DMS53 treated with DMSO at 0.1 percent for 48 hours (cell line): Measurements from ENCODE around the gene NPDC1.
A peak's percentile ranks its signal among the peaks of the same experiment; 100 is the strongest.
"Not testable (repeated sequence)": the region's sequence is repeated elsewhere in the genome, so short reads cannot be mapped to it uniquely, and the experiment has no call there.

ENCODE experiments used
- DNase-seq: peaks from one replicate; lab custom pipeline; 2025; ENCODE audit not compliant: unreplicated experiment; lab: John Stamatoyannopoulos, UW

NPDC1 gene

GRCh38 chr9:137075275-137075775, 29.3 kb upstream of the NPDC1 start:
- no peak for DNase-seq

GRCh38 chr9:137074657-137075274, 28.8 kb upstream of the NPDC1 start:
- DNase-seq, result no peak

DNA sequence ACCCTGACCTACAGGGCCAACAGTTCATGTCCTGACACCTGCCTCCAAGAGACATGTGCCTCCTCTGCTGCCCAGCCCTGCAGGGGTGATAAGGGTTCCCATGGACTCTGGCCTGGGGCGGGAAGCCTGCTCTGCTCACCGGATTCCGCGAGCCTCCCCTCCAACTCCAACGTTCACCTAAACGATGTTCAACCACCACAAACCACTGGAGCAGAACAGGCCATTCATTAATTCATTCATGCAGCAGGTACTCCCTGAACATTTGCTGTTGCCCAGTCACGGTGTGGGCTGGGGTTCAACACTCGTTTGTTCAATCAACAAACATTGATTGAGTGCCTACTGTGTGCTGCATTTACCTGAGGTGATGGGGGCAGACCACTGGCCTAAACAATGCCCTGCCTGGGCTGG, 28.0 kb upstream of the NPDC1 start:
- DNase-seq, result no peak

DNA sequence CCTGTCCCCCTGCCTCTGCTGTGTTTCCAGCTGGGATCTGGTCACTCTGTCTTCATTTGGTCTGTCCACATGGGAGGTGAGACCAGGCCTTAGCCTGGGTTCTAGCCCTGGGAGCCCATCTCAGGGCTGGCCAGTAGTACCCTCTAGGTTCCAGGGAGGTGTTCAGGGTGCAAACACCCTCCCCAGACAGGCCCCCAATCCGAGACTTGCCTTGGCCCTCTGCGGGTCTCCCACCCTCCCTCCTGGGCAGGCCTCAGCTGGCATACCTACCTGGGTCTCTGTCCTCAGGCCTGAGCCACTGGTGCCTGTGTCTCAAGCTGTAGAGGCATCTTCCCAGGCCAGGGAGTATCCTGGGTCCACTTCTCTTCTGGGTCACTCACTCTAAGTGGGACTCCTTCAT, 25.3 kb upstream of the NPDC1 start:
- DNase-seq, result no peak

DNA sequence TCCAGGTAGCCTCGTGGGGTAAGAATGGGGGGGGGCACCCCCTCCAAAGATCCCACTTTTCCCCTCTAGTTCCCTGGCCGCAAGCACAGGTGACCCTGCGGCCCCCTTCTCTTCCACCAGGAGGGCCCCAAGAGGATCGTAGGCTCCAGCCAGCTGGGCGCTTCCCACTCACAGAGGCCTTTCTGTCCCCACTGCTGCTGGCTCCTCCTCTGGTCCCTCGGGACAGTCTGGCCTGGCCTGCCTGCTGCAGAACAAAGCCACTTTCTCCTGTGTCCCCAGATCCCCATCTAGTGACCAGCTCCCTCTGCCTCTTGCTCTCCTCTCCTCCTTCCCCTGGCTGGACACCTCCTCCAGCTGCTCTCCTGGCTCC, 24.9 kb upstream of the NPDC1 start:
- DNase-seq, result peak; percentile 55

- DNase-seq, result peak; percentile 92
These were observed 24.4 kb upstream of the NPDC1 start, which contains the start of gene SAPCD2 for GRCh38 chr9:137070201-137070905. Gene SAPCD2 (minus strand): TSS chr9:137070557. CDS start chr9:137070460, 97 bp downstream.

DNA sequence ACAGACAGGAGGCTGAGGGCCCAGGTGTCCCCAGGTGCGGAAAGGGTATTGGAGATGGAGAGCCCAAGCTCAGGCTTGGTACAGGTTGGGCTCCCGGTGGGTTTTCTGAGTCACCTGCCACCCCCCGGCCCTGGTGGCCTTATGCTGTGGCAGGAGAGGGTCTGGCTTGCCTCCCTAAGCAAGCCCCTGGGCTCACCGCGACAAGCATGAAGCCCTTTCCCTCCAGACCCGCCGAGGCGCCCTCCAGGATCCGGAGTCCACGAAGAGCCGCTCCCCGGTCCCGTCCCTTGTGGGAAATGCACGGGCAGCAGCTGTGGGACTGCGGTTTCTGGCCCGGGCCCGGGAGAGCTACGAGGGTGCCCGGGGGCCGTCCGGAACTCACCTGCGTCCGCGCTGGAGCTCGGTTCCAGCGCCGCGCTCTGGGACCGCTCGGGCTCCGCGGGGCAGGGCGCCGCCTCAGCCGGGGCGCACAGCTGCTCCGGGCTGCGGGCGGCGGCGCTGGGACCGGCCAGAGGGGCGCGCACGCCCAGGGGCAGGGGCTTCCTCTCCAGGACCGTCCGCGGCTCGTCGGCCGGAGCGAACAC, 23.6 kb upstream of the NPDC1 start:
- no peak for DNase-seq

GRCh38 chr9:137068539-137069507, 22.8 kb upstream of the NPDC1 start:
- no peak for DNase-seq

DNA sequence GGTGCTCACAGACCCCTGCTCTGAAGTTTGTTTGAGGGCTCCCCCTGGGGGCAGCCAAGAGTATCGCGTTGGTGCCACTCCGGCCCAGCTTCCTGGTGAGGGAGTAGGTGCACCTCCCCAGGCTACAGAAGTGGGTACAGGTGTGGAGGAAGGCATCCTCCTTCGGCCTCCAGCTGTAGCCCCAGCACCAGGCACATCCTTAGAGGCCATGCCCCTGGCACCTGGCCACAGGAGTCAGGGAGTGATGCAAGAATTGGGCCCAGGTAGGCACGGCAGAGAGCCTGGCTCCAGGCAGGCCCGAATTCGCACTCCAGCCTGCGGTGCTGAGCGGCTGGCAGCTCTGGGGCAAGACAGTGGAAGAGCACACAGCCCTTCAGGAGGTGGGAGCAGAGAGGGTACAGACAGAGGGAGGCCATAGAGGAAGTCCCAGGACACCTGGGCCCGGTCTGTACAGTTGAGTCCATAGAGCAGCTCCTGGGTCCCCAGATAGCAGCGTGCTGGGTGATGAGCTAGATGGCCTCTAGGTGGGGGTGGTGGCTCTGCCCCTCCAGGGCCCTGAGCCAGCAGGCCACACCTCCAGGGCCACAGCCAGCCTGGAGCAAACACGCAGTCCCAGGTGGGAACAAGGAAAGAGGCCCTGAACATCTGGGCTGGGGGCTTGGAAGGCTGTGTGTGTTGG, 22.0 kb upstream of the NPDC1 start:
- peak; percentile 86 for DNase-seq

GRCh38 chr9:137066096-137066861, 20.3 kb upstream of the NPDC1 start:
- no peak for DNase-seq

- no peak for DNase-seq
These were observed 19.5 kb upstream of the NPDC1 start for GRCh38 chr9:137065336-137065967.

DNA sequence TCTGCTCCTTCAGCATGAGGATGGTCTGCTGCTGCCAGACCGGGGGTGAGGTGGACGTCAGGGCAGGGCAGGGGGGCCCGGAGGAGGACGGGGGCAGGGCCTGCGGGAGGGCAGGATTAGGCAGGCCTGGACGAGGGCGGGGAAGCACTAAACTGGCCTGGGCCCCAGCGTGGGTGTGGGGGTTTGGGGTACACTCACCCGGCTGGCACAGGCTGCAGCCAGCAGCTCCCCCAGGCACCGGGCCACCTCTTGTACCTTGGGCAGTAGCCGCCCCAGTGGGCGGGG, 18.8 kb upstream of the NPDC1 start:
- no peak for DNase-seq

- DNase-seq, result peak; percentile 38
These were observed 18.3 kb upstream of the NPDC1 start for GRCh38 chr9:137064027-137064879.

- no peak for DNase-seq
These were observed 17.5 kb upstream of the NPDC1 start for GRCh38 chr9:137063311-137064026.

DNA sequence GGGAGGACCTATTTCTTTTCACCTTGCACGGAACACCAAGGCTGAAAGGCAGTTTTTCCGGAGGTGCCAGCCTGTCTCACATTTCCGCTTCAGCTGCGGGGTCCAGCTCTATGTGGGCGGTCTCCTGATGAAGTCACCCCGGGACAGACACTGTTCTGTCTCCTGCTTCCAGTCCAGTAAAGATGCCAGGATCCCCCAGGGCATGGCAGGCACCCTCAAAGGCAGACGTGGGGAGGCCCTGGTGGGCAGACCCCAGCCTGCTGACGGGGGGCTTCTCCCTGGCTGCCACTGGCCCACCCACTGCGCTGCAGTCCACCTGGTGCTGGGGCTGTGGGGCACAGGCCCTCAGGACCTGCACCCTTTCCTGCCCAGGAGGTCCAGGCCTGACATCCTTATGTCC, 16.8 kb upstream of the NPDC1 start:
- DNase-seq, result not testable (repeated sequence)

GRCh38 chr9:137062384-137062783, 16.4 kb upstream of the NPDC1 start:
- DNase-seq, result no peak

GRCh38 chr9:137058521-137059234, 12.7 kb upstream of the NPDC1 start:
- DNase-seq, result no peak
